Measurements from ENCODE around the gene PDIK1L. TPM values are rescaled to one million over a fixed set of nuclear protein-coding genes. Genes with fewer than 3 reads are reported as not detected.
A peak's percentile ranks its signal among the peaks of the same experiment; 100 is the strongest.

The PDIK1L gene
- total and polyA plus RNA-seq, 9 of the 15 experiments (the other 6 are each of a cell fraction or from before 2014, with no cell fraction given): 12.8 to 30.2 (median 21.5) TPM

- TF ChIP-seq TSHZ1 (CRISPR knock-in tag; IDR thresholded peaks at IDR 0.05) (no peak), YBX1 (IDR thresholded peaks at IDR 0.05) (no peak), ZFP30 (CRISPR knock-in tag; IDR thresholded peaks at IDR 0.05; ENCODE audit: borderline replicate concordance) (no peak), ZNF589 (CRISPR knock-in tag; IDR thresholded peaks at IDR 0.05; ENCODE audit: low read depth) (0 out of 2 replicates have a peak, but pooled peaks have one; percentile 43), NFE2 (IDR thresholded peaks at IDR 0.05; ENCODE audit: low read depth) (no peak), ARHGAP35 (IDR thresholded peaks at IDR 0.05; ENCODE audit: partially characterized antibody) (no peak), ZNF12 (CRISPR knock-in tag; IDR thresholded peaks at IDR 0.05) (no peak), LCOR (CRISPR knock-in tag; IDR thresholded peaks at IDR 0.05) (0 out of 2 replicates have a peak, but pooled peaks have one; percentile 49), SMARCC2 (IDR thresholded peaks at IDR 0.05; ENCODE audit: low read depth) (no peak), U2AF1 (optimal IDR thresholded peaks at IDR 0.05; ENCODE audit: low read depth, low read length) (peak; percentile 55), ESRRA (IDR thresholded peaks at IDR 0.05; ENCODE audit: borderline replicate concordance, low read depth) (peak; percentile 17; the same call in 1 of the 2 replicates), ZMIZ1 (IDR thresholded peaks at IDR 0.05; ENCODE audit: low read depth in 2 of 2, low read length in 2 of 2) (no peak), BCL6 (CRISPR knock-in tag; IDR thresholded peaks at IDR 0.05) (no peak), ZNF655 (CRISPR knock-in tag; IDR thresholded peaks at IDR 0.05) (no peak), USF1 (CRISPR knock-in tag; IDR thresholded peaks at IDR 0.05) (no peak), ELK1 (CRISPR knock-in tag; IDR thresholded peaks at IDR 0.05) (no peak), ZNF224 (CRISPR knock-in tag; IDR thresholded peaks at IDR 0.05) (no peak), EHMT2 (IDR thresholded peaks at IDR 0.05) (no peak)
Measured at GRCh38 chr1:26110731-26111529, 694 bp upstream of the PDIK1L start (continued).
